Measurements from ENCODE around the gene RRAGC. TPM values are rescaled to one million over a fixed set of nuclear protein-coding genes. Genes with fewer than 3 reads are reported as not detected.

RRAGC gene
- total and polyA plus RNA-seq, 9 of the 15 experiments (the other 6 are each of a cell fraction or from before 2014, with no cell fraction given) = 3.9 to 16.9 (median 10.9) TPM

- TF ChIP-seq CUX1 (CRISPR knock-in tag; IDR thresholded peaks at IDR 0.05) (no peak), ZNF57 (CRISPR knock-in tag; IDR thresholded peaks at IDR 0.05) (no peak), FOXJ2 (tag; IDR thresholded peaks at IDR 0.05) (no peak), KLF6 (CRISPR knock-in tag; IDR thresholded peaks at IDR 0.05; ENCODE audit: borderline replicate concordance) (no peak), ARID3B (CRISPR knock-in tag; IDR thresholded peaks at IDR 0.05; ENCODE audit: borderline replicate concordance) (no peak), CTCFL (IDR thresholded peaks at IDR 0.05; ENCODE audit: borderline replicate concordance, insufficient read depth, low read depth, low read length, poor library complexity, severe bottlenecking) (no peak), BRD9 (IDR thresholded peaks at IDR 0.05; ENCODE audit: low read depth, partially characterized antibody) (no peak), RCOR1 (IDR thresholded peaks at IDR 0.05; ENCODE audit: borderline replicate concordance in 1 of 2, low read depth in 2 of 2, low read length in 2 of 2) (no peak), PHF21A (IDR thresholded peaks at IDR 0.05; ENCODE audit: borderline replicate concordance, low read depth) (no peak), MCM3 (IDR thresholded peaks at IDR 0.05) (no peak), HNRNPH1 (optimal IDR thresholded peaks at IDR 0.05; ENCODE audit: low read depth, low read length) (no peak), ZNF277 (CRISPR knock-in tag; IDR thresholded peaks at IDR 0.05; ENCODE audit: borderline replicate concordance) (no peak)
- TF ChIP-seq, protein P1, sequence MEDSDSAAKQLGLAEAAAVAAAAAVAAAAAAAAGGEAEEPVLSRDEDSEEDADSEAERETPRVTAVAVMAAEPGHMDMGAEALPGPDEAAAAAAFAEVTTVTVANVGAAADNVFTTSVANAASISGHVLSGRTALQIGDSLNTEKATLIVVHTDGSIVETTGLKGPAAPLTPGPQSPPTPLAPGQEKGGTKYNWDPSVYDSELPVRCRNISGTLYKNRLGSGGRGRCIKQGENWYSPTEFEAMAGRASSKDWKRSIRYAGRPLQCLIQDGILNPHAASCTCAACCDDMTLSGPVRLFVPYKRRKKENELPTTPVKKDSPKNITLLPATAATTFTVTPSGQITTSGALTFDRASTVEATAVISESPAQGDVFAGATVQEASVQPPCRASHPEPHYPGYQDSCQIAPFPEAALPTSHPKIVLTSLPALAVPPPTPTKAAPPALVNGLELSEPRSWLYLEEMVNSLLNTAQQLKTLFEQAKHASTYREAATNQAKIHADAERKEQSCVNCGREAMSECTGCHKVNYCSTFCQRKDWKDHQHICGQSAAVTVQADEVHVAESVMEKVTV (CRISPR knock-in tag; IDR thresholded peaks at IDR 0.05) = no peak
- TF ChIP-seq, protein P2, sequence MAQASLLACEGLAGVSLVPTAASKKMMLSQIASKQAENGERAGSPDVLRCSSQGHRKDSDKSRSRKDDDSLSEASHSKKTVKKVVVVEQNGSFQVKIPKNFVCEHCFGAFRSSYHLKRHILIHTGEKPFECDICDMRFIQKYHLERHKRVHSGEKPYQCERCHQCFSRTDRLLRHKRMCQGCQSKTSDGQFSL (CRISPR knock-in tag; IDR thresholded peaks at IDR 0.05) = no peak
- TF ChIP-seq, protein P2 (tag; IDR thresholded peaks at IDR 0.05) = no peak
Measured at GRCh38 chr1:38829368-38829767, 30.2 kb downstream of the RRAGC start (continued).
